Measurements from ENCODE around the gene IL17RB. TPM values are rescaled to one million over a fixed set of nuclear protein-coding genes. Genes with fewer than 3 reads are reported as not detected.

The IL17RB gene
- 3.0 TPM for polyA plus RNA-seq (2013, experiment 1 of 4)
- 2.5 TPM for polyA plus RNA-seq (2013, experiment 2 of 4)
- polyA plus RNA-seq (2013, experiment 3 of 4) = 4.6 TPM
- polyA plus RNA-seq (2013, experiment 4 of 4) = 3.5 TPM

GRCh38 chr3:53846134-53846850, at the start of gene IL17RB, which contains the start of gene CHDH:
Gene IL17RB, plus strand, starts transcription at chr3:53846568. Its CDS starts 21 bp downstream, at chr3:53846589.
Gene CHDH, minus strand, starts transcription at chr3:53846419. Its CDS starts 22,411 bp downstream, at chr3:53824008.
- 4 to 5% methylated on average over 91 of the region's 91 CpGs for WGBS, 2 experiments
- Histone ChIP-seq H3K36me3 (ENCODE audit: control insufficient read depth, insufficient read depth, low read length) (no peaks in the 10 kb centered on the region), H3K9me3 (ENCODE audit: control insufficient read depth, low read length) (no peaks in the 10 kb centered on the region), H3K4me1 (ENCODE audit: control insufficient read depth, insufficient read depth, low read length) (peaks cover 17% of the 10 kb centered on the region), H3K4me3 (ENCODE audit: insufficient read depth, low read depth, low read length) (peak within 1 kb of the TSS; percentile 69), H3K27me3 (ENCODE audit: control insufficient read depth, insufficient read depth, low read length, poor library complexity, severe bottlenecking) (peaks cover 37% of the 10 kb centered on the region), H3K27ac (ENCODE audit: insufficient read depth, low read depth, low read length, poor library complexity, severe bottlenecking) (no peak within 1 kb of the TSS)

- H3K4me1 ChIP-seq (ENCODE audit: control insufficient read depth, insufficient read depth, low read length) = peaks cover 5% of the 10 kb centered on the region
- WGBS, 2 experiments = 88 to 96% methylated on average over 8 of the region's 8 CpGs
- no peaks in the 10 kb centered on the region for H3K36me3 ChIP-seq (ENCODE audit: control insufficient read depth, insufficient read depth, low read length)
- H3K27ac ChIP-seq (ENCODE audit: insufficient read depth, low read depth, low read length, poor library complexity, severe bottlenecking) = no peak overlapping the region
- no peaks in the 10 kb centered on the region for H3K27me3 ChIP-seq (ENCODE audit: control insufficient read depth, insufficient read depth, low read length, poor library complexity, severe bottlenecking)
- H3K4me3 ChIP-seq (ENCODE audit: insufficient read depth, low read depth, low read length) = no peak overlapping the region
- H3K9me3 ChIP-seq (ENCODE audit: control insufficient read depth, low read length) = no peaks in the 10 kb centered on the region
These were observed 48.2 kb upstream of the IL17RB start for GRCh38 chr3:53798144-53798543.

- H3K9me3 ChIP-seq (ENCODE audit: control insufficient read depth, low read length) = no peaks in the 10 kb centered on the region
These were observed 47.0 kb upstream of the IL17RB start for GRCh38 chr3:53799338-53799865.

GRCh38 chr3:53800041-53800906, 46.1 kb upstream of the IL17RB start:
- Histone ChIP-seq H3K27ac (ENCODE audit: insufficient read depth, low read depth, low read length, poor library complexity, severe bottlenecking) (no peak overlapping the region), H3K9me3 (ENCODE audit: control insufficient read depth, low read length) (no peaks in the 10 kb centered on the region)
- WGBS, 2 experiments = 93% methylated on average over 16 of the region's 16 CpGs

More at GRCh38 chr3:53799338-53799865, 47.0 kb upstream of the IL17RB start:
- Histone ChIP-seq H3K4me1 (ENCODE audit: control insufficient read depth, insufficient read depth, low read length) (peaks cover 9% of the 10 kb centered on the region), H3K27me3 (ENCODE audit: control insufficient read depth, insufficient read depth, low read length, poor library complexity, severe bottlenecking) (no peaks in the 10 kb centered on the region), H3K27ac (ENCODE audit: insufficient read depth, low read depth, low read length, poor library complexity, severe bottlenecking) (no peak overlapping the region), H3K36me3 (ENCODE audit: control insufficient read depth, insufficient read depth, low read length) (no peaks in the 10 kb centered on the region), H3K4me3 (ENCODE audit: insufficient read depth, low read depth, low read length) (no peak overlapping the region)
- 94 to 95% methylated on average over 12 of the region's 12 CpGs for WGBS, 2 experiments

GRCh38 chr3:53801319-53801718, 45.0 kb upstream of the IL17RB start:
- H3K9me3 ChIP-seq (ENCODE audit: control insufficient read depth, low read length) = no peaks in the 10 kb centered on the region
- peaks cover 5% of the 10 kb centered on the region for H3K4me1 ChIP-seq (ENCODE audit: control insufficient read depth, insufficient read depth, low read length)
- H3K27ac ChIP-seq (ENCODE audit: insufficient read depth, low read depth, low read length, poor library complexity, severe bottlenecking) = no peak overlapping the region
- no peaks in the 10 kb centered on the region for H3K36me3 ChIP-seq (ENCODE audit: control insufficient read depth, insufficient read depth, low read length)
- WGBS, 2 experiments = 94% methylated on average over 9 of the region's 9 CpGs
- H3K4me3 ChIP-seq (ENCODE audit: insufficient read depth, low read depth, low read length) = no peak overlapping the region
- H3K27me3 ChIP-seq (ENCODE audit: control insufficient read depth, insufficient read depth, low read length, poor library complexity, severe bottlenecking) = no peaks in the 10 kb centered on the region

More at GRCh38 chr3:53800041-53800906, 46.1 kb upstream of the IL17RB start:
- Histone ChIP-seq H3K4me3 (ENCODE audit: insufficient read depth, low read depth, low read length) (no peak overlapping the region), H3K27me3 (ENCODE audit: control insufficient read depth, insufficient read depth, low read length, poor library complexity, severe bottlenecking) (no peaks in the 10 kb centered on the region), H3K36me3 (ENCODE audit: control insufficient read depth, insufficient read depth, low read length) (no peaks in the 10 kb centered on the region), H3K4me1 (ENCODE audit: control insufficient read depth, insufficient read depth, low read length) (peaks cover 9% of the 10 kb centered on the region)

- Histone ChIP-seq H3K27me3 (ENCODE audit: control insufficient read depth, insufficient read depth, low read length, poor library complexity, severe bottlenecking) (no peaks in the 10 kb centered on the region), H3K9me3 (ENCODE audit: control insufficient read depth, low read length) (no peaks in the 10 kb centered on the region), H3K4me1 (ENCODE audit: control insufficient read depth, insufficient read depth, low read length) (peaks cover 4% of the 10 kb centered on the region), H3K36me3 (ENCODE audit: control insufficient read depth, insufficient read depth, low read length) (no peaks in the 10 kb centered on the region), H3K4me3 (ENCODE audit: insufficient read depth, low read depth, low read length) (no peak overlapping the region), H3K27ac (ENCODE audit: insufficient read depth, low read depth, low read length, poor library complexity, severe bottlenecking) (no peak overlapping the region)
- WGBS, 2 experiments = 94 to 95% methylated on average over 8 of the region's 8 CpGs
These were observed 44.0 kb upstream of the IL17RB start for GRCh38 chr3:53802256-53802880.

GRCh38 chr3:53803124-53803815, 43.1 kb upstream of the IL17RB start:
- Histone ChIP-seq H3K4me3 (ENCODE audit: insufficient read depth, low read depth, low read length) (no peak overlapping the region), H3K9me3 (ENCODE audit: control insufficient read depth, low read length) (no peaks in the 10 kb centered on the region), H3K36me3 (ENCODE audit: control insufficient read depth, insufficient read depth, low read length) (no peaks in the 10 kb centered on the region), H3K4me1 (ENCODE audit: control insufficient read depth, insufficient read depth, low read length) (peaks cover 4% of the 10 kb centered on the region), H3K27me3 (ENCODE audit: control insufficient read depth, insufficient read depth, low read length, poor library complexity, severe bottlenecking) (no peaks in the 10 kb centered on the region), H3K27ac (ENCODE audit: insufficient read depth, low read depth, low read length, poor library complexity, severe bottlenecking) (no peak overlapping the region)
- WGBS, 2 experiments = 93% methylated on average over 18 of the region's 18 CpGs

- WGBS, 2 experiments = 89% methylated on average over 20 of the region's 20 CpGs
- Histone ChIP-seq H3K27ac (ENCODE audit: insufficient read depth, low read depth, low read length, poor library complexity, severe bottlenecking) (no peak overlapping the region), H3K4me1 (ENCODE audit: control insufficient read depth, insufficient read depth, low read length) (peaks cover 4% of the 10 kb centered on the region)
These were observed 42.3 kb upstream of the IL17RB start for GRCh38 chr3:53803816-53804695.

More at GRCh38 chr3:53803816-53804695, 42.3 kb upstream of the IL17RB start:
- Histone ChIP-seq H3K27me3 (ENCODE audit: control insufficient read depth, insufficient read depth, low read length, poor library complexity, severe bottlenecking) (no peaks in the 10 kb centered on the region), H3K9me3 (ENCODE audit: control insufficient read depth, low read length) (no peaks in the 10 kb centered on the region), H3K36me3 (ENCODE audit: control insufficient read depth, insufficient read depth, low read length) (no peaks in the 10 kb centered on the region), H3K4me3 (ENCODE audit: insufficient read depth, low read depth, low read length) (no peak overlapping the region)
